HG02840 (cell line): ENCODE results near the gene LGSN.
"Not testable (repeated sequence)": the region's sequence is repeated elsewhere in the genome, so short reads cannot be mapped to it uniquely, and the experiment has no call there.

Source experiments
- ATAC-seq: cut with Tn5 transposase; IDR thresholded peaks from one replicate; pipeline ENCODE4 v1.9.1; 2021; ENCODE audit warnings: mild to moderate bottlenecking, moderate library complexity, moderate number of reproducible peaks; ENCODE audit not compliant: unreplicated experiment, low FRiP score

LGSN gene

DNA sequence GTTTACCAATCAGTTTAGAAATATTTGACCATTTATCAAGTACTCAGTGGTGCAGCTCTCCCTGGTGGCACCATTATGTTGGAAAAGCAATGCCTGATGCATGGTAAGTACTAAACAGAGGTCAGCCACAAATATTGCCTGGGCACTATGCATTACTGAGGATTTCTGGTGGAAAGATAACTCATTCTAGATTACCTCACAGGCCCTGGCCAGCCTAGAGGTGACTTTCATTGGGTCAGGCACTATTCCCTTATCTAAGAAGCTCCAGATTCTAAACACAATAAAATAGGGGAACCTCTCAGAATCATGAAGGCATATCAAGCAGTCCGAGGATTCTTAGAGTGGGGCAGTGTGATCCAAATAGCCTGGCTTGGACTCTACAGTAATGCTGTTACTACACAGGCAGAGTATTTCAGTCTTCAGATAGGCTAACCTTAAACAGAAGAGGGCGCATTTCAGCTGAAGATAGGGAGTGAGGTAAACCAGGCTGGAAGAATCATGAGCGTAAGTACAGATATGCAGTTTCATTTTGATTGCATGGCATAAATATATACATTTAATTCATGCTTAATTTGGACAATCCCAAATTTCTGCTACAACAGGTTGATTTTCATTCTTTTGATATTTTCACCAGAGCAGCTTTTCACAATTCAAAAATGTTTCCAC, 12.1 kb downstream of the LGSN start:
- ATAC-seq = peak; percentile 95

DNA sequence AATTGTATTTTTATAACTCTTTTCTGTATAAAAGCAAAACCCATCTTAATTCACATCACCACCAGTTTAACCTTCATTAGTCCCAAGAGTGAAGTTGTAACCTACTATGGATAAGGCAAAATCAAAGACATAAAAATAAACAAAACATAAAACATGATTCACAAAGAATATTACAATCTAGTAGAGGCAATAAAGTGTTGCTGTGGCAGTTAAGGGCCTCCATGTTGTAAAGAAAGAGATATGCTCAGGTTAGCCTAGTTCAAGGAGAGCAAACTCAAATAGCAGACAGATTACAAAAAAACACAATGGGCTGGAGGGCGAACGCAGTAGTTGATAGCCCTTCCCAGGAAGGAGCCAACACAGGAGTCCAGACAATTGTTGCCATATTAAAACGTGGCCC, 13.4 kb downstream of the LGSN start:
- no peak for ATAC-seq

DNA sequence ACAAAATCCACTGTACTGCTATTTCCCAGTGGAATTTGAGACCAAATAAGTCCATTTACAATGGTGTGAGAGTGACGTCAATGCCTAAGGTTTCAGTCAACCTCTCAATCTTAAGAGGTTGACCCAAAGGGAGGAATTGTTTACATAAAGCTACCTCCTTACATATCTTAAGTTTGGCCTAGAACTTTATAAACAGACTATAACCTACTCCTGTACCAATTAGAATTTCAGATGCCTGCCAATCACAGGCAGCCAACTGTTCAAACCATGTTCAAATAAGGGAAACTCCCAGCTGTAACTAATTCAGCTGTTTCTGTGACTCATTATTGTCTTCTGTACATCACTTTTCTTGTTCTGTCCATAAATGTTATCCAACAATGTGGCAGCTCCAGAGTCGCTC, 14.5 kb downstream of the LGSN start:
- ATAC-seq = no peak

DNA sequence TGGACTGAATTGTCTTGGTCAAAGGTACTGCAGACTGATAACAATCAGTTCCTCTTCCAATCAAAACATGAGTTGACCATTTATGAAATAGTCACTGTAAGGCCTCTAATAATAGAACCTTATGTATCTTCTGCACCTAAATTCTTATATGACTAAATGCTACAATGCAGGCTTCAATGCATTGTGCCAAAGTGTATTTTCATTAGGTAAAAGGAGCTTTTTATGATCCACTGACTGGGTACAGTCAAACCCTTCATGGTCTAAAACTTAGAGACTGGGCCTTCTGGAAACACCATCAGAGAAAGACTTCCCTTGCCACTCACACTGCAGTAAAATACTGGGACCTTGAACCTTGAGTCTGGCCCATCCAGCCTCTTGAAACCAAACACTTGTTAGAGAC, 16.3 kb downstream of the LGSN start:
- ATAC-seq = no peak

DNA sequence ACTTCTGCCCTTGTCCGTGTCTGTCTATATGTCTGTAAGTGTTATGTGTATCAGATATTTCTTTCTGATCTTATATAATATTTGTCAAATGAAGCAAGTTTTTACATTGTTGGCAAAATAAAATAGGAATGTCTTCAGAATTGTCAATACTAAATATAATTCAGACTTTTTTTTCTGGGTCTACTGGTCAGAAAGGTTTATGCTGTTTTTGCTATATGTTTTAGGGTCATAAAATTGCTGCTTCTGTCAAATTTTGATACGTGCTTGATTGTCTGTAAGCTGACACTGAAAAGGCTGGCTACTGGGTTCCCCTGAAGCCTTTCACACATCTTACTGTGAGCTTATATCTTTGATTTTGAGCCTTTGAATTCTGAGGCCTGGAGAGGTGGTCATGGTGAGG, 20.1 kb downstream of the LGSN start:
- ATAC-seq = no peak

DNA sequence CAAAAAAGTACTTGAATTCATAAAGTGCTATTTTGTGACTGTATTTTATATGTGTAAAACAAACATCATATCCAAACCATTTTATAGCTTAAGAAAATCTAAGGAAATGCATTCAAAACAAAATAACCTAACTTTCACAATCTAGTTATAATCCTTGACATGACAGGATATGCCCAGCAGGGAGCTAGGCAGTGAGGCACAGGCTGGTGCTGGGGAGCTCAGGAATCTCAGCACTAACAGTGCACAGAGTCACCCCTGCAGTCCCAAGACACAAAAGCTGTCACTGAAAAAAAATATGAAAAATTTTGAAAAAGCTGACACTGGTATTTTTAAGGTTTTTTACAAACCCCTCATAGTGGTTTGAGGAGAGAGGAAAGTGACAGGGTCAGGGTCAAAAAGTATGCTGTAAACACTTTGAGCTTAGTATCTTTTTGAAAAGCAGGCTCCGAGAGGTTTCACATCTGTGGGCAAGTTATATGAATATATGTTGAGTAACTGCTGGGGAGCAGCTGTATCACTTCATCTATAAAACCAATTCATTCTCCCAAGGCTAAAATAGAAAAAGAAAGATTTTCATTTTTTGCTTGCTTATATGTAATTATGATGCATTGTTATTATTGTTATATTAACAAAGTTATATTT, 24.1 kb downstream of the LGSN start:
- no peak for ATAC-seq

DNA sequence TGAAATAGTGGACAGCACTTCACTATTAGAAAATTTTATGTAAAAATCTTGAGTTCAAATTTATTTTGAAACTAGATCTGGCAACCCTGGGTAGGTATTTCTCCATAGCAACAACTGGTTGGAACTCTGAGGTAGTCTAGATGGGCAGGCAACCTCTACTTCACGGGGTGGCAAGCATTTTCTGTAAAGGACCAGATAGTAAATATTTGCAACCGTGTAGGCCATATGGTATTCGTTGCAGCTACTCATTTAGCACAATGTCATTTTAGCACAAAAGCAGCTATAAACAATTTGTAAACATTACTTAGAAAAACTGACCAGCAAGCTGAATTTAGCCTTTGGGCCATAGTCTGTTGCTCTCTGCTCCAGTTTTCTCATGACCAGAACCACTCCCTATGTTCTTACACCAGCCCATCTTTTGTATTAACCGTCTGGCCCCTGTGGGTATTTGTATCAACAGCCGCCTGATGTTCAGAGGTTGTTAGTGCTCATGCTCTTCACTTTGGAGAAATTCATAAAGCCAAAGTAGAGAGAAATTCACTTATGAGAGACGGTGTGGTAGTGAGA, 29.2 kb downstream of the LGSN start:
- ATAC-seq = no peak

DNA sequence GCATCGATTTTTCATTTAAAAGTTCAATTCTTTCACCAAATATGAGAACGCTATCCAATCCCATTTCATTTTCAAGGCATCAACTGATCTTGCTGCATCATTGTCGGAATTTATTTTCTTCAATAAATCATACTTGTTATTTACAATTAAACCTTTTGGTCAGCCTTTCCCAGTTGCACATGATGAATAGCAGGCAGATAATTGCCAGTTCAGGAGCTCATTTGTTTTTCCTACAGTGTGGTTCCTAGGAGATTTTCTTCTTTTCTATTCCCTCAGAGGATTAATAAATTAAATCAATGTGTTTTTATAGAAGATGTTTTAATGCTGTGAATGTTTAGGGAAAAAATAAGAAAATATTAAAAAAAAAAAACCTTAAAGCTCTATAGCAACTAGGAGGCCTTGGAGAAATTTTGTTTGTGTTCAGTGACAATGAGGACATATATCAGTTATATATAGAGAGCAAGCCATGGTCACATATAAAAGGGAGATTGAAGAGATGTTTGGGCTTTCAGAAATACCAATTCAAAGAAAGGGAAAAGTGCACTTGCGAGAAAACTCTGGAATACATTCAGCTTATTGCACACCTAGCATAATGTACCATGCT, 30.4 kb downstream of the LGSN start:
- no peak for ATAC-seq

DNA sequence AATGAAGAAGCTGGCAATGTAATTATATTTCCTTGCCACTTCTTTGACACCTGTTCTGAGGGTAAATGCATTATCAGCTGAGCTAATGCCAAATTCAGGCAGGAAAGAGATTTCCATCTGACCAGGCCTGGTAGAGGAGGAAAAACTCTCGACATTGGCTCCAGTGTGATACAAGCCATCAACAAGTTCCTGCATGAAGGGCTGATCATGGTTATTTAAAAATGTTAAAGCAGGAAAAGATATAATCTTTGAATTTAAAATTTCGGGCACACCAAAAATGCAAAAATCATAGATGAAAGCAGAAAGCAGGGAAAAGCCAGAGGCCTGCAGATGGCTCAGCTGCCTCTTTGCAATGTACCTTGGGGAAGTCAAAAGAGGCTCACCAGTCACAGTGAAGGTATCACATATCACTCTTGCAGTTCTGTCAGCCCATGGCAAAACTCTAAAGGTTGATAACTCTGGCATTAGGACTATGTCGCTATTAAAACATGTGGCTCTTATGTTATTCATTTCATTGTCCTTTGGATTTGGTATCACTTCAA, 39.1 kb downstream of the LGSN start:
- ATAC-seq = no peak

DNA sequence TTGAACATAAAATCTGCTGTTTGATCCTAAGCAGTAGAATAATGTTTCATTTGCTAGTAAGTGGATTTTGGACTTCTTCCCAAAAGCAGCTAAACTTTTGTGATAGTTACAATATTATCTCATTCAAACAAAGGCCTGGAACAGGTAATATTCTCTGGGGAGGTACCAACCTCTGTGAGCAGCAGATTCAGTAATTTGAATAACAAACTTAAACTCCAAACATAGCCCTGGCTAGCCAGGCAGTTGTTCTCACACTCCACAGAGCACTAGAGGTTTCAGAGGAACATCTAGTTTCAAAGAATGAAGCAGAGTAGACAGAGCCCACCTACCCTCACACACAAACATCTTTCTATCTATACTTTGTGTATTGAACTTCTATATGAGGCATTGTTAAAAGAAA, 40.9 kb downstream of the LGSN start:
- no peak for ATAC-seq

DNA sequence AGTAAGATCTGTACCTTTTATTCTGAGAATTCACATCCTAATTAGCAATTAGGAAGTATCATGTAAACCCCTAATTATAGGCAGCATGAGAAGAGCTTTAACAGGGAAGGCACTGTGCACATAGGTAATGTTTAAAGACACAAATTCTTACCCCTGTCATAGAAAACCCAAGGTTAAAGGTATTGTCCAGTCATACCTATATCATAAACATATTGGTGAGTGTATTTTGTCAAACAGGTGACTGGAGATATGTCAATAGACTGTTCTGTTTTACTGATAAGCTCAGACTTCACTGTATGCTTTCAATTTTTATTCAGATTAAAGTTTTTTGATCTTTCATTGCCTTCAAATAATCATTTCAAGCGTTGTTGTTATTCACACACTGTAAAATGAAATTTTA, 43.8 kb downstream of the LGSN start:
- ATAC-seq = no peak

DNA sequence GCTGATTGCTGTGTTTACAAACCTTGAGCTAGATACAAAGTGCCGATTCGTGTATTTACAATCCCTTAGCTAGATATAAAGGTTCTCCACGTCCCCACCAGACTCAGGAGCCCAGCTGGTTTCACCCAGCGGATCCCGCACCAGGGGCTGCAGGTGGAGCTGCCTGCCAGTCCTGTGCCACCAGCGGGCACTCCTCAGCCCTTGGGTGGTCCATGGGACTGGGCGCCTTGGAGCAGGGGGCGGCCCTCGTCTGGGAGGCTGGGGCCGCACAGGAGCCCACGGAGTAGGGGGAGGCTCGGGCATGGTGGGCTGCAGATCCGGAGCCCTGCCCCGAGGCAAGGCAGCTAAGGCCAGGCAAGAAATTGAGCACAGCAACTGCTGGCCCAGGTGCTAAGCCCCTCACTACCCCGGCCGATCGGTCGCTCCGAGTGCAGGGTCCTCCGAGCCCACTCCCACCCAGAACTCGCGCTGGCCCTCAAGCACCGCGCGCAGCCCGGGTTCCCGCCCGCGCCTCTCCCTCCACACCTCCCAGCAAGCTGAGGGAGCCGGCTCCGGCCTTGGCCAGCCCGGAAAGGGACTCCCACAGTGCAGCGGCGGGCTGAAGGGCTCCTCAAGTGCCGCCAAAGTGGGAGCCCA, 44.9 kb downstream of the LGSN start:
- ATAC-seq = not testable (repeated sequence)

DNA sequence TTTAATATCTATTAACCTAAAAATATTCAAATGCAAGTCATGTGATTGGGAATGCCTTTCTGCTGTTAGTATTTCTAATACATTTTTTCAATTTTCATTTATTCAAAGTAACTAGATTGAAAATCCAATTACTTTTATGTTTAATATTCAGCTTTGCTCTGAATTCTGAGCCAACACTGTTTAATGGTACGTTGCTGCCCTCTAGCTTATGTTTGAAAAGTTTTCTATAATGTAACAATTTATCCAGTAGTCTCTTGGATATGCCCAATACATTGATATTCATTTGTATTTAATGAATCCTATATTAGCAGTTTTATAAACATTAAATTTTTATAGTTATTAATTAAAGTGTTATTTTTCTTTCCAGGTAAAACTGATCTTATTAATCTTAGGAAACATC, 47.4 kb downstream of the LGSN start:
- ATAC-seq = no peak

DNA sequence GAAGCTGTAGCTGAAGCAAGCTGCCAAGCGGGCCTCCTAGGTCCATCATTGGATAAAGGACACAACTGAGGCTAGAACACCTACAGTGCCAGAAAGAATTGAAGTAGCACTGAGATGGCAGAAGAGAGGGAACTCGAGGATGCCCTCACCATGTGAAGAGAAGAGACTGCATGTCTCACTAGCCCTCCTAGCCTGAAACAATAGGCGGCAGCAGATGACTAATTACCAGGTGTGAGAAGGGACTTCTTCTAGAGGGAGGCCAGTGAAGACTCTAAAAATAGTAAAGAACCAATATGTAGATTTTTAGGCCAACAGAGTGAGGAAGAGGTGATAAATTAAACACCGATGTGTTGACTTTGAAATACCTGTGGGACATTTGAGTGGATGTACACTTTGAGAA, 50.3 kb downstream of the LGSN start:
- no peak for ATAC-seq

DNA sequence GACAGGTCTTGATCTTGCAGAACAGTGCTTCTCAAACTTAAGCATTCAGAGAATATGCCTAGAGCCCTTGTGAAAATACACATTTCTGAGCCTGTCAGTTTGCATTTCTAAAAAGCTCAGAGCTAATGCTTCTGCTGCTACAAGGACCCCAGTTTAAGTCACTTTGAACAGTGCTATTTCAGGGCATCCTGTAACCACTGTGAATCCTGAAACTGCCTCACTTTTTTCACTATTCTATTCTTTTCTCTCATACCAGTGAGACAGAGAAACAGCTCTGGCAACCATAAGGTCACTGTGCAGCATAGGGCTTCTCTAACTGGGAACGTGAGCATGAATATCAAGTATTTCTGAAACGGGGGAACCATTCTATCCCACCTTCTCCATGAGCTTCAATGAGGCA, 51.2 kb downstream of the LGSN start:
- peak; percentile 39 for ATAC-seq

DNA sequence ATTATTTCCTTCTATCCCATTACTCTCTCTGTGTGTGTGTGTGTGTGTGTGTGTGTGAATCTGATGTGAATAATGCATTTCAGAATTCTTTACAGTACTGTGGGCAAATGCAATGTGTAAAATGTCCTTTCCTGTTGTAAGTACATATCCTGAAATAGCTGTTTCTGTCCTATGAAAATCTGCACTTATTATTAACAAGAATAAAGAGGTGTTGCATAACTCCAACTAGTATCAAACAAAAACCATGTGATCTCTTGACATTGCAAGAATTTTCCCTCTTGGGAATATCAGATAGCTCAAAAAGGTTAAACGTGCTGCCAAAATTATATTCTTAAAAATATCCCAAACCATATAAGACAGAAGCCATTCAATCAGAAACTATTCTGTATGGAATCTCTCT, 52.0 kb downstream of the LGSN start:
- no peak for ATAC-seq

DNA sequence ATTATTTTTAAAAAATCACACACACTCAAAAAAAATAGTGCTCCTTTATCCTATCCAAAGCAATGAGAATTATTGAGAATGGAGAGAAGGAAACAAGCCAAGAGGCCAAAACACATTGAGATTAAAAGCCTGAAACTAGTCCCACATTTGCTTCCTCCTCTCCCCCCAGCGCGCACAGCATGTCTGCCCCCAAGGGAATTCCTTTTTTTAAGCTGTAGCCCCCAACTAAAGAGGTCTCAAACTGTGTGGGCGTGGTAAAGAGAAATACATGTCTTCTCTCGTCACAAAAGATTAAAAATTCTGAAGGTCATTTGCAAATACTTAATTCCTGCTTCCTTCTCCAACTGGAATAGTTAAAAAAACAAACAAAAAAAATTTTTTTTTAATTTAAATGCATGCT, 52.7 kb downstream of the LGSN start:
- no peak for ATAC-seq

DNA sequence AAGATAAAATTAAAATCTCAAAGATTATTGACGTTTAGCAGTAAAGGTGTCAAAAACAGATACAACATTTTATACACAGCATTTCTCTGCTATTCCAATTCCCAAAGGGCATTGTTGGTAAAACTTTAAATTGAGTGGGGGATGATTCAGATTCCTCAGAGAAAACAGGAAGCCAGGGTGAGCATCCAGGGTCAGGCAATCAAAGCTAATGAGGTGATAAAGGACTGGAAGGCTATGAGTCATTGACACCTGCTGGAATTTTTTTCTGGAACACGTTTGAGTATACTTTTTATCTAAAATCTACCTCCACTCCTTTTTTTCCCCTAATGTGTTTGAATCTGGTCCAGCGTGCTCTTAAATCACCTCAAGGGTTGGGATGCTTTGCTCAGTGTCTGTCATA, 56.3 kb downstream of the LGSN start:
- no peak for ATAC-seq

DNA sequence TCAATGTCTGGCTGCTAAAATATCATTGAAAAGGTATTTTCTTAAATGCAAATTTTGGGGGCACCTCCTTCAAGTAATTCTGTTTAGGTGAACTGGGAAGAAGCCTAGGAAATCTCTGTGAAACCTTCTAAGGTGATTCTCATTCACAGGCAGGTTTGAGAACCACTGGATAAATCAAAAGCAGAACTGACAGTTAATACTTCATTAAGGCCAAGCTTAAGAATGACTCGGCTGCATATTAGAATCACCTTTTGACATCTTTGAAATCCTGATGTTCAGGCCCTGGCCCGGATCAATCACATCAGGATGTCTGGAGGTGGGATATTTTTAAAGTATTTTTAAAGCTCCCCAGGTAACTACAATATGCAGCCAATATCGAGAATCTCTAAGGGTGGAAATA, 58.0 kb downstream of the LGSN start:
- no peak for ATAC-seq

DNA sequence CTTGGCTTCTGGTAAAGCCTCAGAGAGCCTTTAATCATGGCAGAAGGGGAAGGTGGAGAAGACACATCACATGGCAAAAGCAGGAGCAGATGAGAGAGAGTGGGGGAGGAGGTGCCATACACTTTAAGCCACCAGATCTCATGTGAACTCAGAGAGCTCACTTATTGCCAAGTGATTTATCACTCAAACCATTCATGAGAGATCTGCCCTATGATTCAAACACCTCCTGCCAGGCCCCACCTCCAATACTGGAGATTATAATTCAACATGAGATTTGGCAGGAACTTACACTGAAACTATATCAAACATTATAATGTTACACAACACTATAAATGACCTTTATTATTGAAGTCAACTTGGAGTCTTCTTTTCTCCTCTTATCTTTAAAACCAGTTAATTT, 60.6 kb downstream of the LGSN start:
- ATAC-seq = no peak

DNA sequence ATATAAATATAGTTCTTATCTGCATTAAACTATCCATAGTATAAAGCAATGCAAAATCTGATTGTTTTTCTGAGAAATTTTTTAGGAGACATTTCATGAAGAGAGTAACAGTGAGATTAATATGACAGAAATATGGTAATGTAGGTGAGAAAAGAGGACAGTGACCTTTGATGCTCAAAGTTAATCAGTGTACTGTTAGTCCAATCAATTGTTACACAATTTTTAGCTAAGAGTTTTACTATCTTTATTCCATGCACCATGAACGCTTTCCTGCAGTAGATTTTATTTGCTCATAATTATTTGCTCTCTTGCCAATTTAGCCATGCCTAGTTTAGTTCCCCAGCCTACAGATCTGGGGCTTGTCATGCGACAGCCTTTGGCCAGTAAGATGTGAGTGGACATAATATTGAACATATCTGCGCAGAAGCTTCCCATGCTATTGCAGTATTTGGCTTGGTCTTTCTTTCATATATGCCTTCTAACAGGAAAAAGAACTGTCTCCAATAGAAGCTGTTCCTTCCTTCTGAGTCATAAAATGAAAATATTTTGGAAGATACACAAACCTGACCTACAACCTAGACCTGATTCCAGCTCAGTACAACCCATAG, 69.8 kb downstream of the LGSN start:
- ATAC-seq = no peak
